HepG2 (cell line): ENCODE data around the gene ENG. TPM values are rescaled to one million over a fixed set of nuclear protein-coding genes. Genes with fewer than 3 reads are reported as not detected.

Experiments used
- AGO2 ChIP-seq: fragments of 200-400 bp; formaldehyde crosslinking; optimal IDR thresholded peaks from 2 replicates; pipeline ENCODE3; 2017; ENCODE audit warnings: mild to moderate bottlenecking, low read depth, low read length, moderate library complexity
- CSRNP2 ChIP-seq: sonication (generic); formaldehyde crosslinking; conservative IDR thresholded peaks from 2 replicates; pipeline ENCODE4 v1.8.0; 2022; ENCODE audit warnings: low read depth, missing genetic modification reagents
- JARID2 ChIP-seq: sonication (generic); formaldehyde crosslinking; IDR thresholded peaks from 2 replicates; pipeline ENCODE4 v1.8.1; 2023; ENCODE audit warnings: missing genetic modification reagents, inconsistent platforms; ENCODE audit not compliant: insufficient replicate concordance
- KLF6 ChIP-seq: IDR thresholded peaks from 2 replicates; pipeline ENCODE4 v1.8.0; 2016; ENCODE audit warnings: missing biosample characterization, missing genetic modification reagents
- MATR3 ChIP-seq: sonication (generic); formaldehyde crosslinking; IDR thresholded peaks from 2 replicates; pipeline ENCODE4 v1.4.0; 2020; ENCODE audit warnings: missing genetic modification reagents
- NCOA1 ChIP-seq: sonication (generic); formaldehyde crosslinking; IDR thresholded peaks from 2 replicates; pipeline ENCODE4 v1.9.0; 2021; ENCODE audit warnings: missing genetic modification reagents
- NFYC ChIP-seq: IDR thresholded peaks from 2 replicates; pipeline ENCODE4 v1.6.1; 2016; ENCODE audit warnings: missing genetic modification reagents, missing compliant biosample characterization
- POGZ ChIP-seq: sonication (generic); formaldehyde crosslinking; IDR thresholded peaks from 2 replicates; pipeline ENCODE4 v1.4.0; 2020; ENCODE audit warnings: mild to moderate bottlenecking, missing genetic modification reagents
- TBP ChIP-seq: sonication (generic); formaldehyde crosslinking; IDR thresholded peaks from 2 replicates; pipeline ENCODE4 v1.5.0; 2020; ENCODE audit warnings: missing genetic modification reagents
- ZBTB1 ChIP-seq: sonication (generic); formaldehyde crosslinking; IDR thresholded peaks from 2 replicates; pipeline ENCODE4 v1.4.0; 2020; ENCODE audit warnings: missing genetic modification reagents, borderline replicate concordance
- ZBTB39 ChIP-seq: sonication (generic); formaldehyde crosslinking; IDR thresholded peaks from 2 replicates; pipeline ENCODE4 v1.5.0; 2020; ENCODE audit warnings: missing genetic modification reagents
- ZBTB4 ChIP-seq: sonication (generic); formaldehyde crosslinking; IDR thresholded peaks from 2 replicates; pipeline ENCODE4 v1.4.0; 2020; ENCODE audit warnings: missing genetic modification reagents, mild to moderate bottlenecking, borderline replicate concordance
- ZFP36 ChIP-seq: fragments of 150-350 bp; IDR thresholded peaks from 2 replicates; pipeline ENCODE4 v1.6.1; 2018; ENCODE audit warnings: borderline replicate concordance, low read length, low read depth; ENCODE audit not compliant: partially characterized antibody
- ZNF3 ChIP-seq: IDR thresholded peaks from 2 replicates; pipeline ENCODE4 v1.7.0; 2017; ENCODE audit warnings: inconsistent platforms
- ZNF354B ChIP-seq: sonication (generic); formaldehyde crosslinking; IDR thresholded peaks from 2 replicates; pipeline ENCODE4 v1.8.0; 2022; ENCODE audit warnings: mild to moderate bottlenecking, missing genetic modification reagents
- ZNF619 ChIP-seq: sonication (generic); formaldehyde crosslinking; IDR thresholded peaks from 2 replicates; pipeline ENCODE4 v1.4.0; 2020; ENCODE audit warnings: mild to moderate bottlenecking, missing genetic modification reagents
- ZNF7 ChIP-seq: IDR thresholded peaks from 2 replicates; pipeline ENCODE4 v1.6.1; 2016; ENCODE audit warnings: missing biosample characterization, missing genetic modification reagents
- ZNF710 ChIP-seq: sonication (generic); formaldehyde crosslinking; IDR thresholded peaks from 2 replicates; pipeline ENCODE4 v1.5.0; 2020; ENCODE audit warnings: mild to moderate bottlenecking, missing genetic modification reagents, borderline replicate concordance
- ZNF850 ChIP-seq: sonication (generic); formaldehyde crosslinking; conservative IDR thresholded peaks from 2 replicates; pipeline ENCODE4 v1.9.0; 2021; ENCODE audit warnings: mild to moderate bottlenecking, missing genetic modification reagents
- ZNF891 ChIP-seq: sonication (generic); formaldehyde crosslinking; IDR thresholded peaks from 2 replicates; pipeline ENCODE4 v1.5.0; 2020; ENCODE audit warnings: mild to moderate bottlenecking, missing genetic modification reagents
- ZSCAN22 ChIP-seq: sonication (generic); formaldehyde crosslinking; IDR thresholded peaks from 2 replicates; pipeline ENCODE4 v1.4.0; 2020; ENCODE audit warnings: mild to moderate bottlenecking, missing genetic modification reagents
- polyA plus RNA-seq, 8 experiments: library from polyadenylated mRNA; depleted of rRNA in 3 of 8; stranded (reverse) in 7 of 8; unstranded in 1 of 8; fragments of >200 nt; fragmentation: Illumina TruSeq in 4 of 8; extraction: Trizol in 4 of 8; gene quantifications; 2 replicates each; pipeline versions ENCODE4 v1.2.1 to v1.2.3, GENCODE V29; 2011 to 2016; ENCODE audit warnings: low read depth in 4 of 8, missing spikeins in 1 of 8, mixed read lengths in 1 of 8; ENCODE audit not compliant: insufficient read depth in 1 of 8
- total RNA-seq, 5 experiments: library from RNA; depleted of rRNA; stranded (reverse); fragments of >200 nt; fragmentation: Illumina TruSeq; extraction: Trizol; gene quantifications; 2 replicates each; pipeline ENCODE4 v1.2.3, GENCODE V29; 2016; ENCODE audit warnings: low read depth in 1 of 5

Gene ENG
- total and polyA plus RNA-seq, 2 of the 13 experiments (the other 11 are each of a cell fraction or from before 2014, with no cell fraction given), result 0.02 to 1.1 TPM

GRCh38 chr9:127828262-127829031 is 26.0 kb downstream of the ENG start (continued):
- TF ChIP-seq ZBTB39 (CRISPR knock-in tag) (no peak), ZNF7 (CRISPR knock-in tag) (no peak), MATR3 (CRISPR knock-in tag) (no peak), ZNF619 (CRISPR knock-in tag) (no peak), ZFP36 (no peak), NFYC (CRISPR knock-in tag) (no peak), ZBTB1 (CRISPR knock-in tag) (no peak), ZNF891 (CRISPR knock-in tag) (peak; percentile 78; the same call in 1 of the 2 replicates), NCOA1 (CRISPR knock-in tag) (no peak), ZNF850 (CRISPR knock-in tag) (no peak), JARID2 (CRISPR knock-in tag) (no peak), KLF6 (no peak), CSRNP2 (CRISPR knock-in tag) (no peak), ZNF710 (CRISPR knock-in tag) (peak; percentile 69; the same call in 1 of the 2 replicates), ZNF3 (CRISPR knock-in tag) (no peak), TBP (CRISPR knock-in tag) (no peak), ZSCAN22 (CRISPR knock-in tag) (no peak), ZNF354B (CRISPR knock-in tag) (no peak), ZBTB4 (CRISPR knock-in tag) (no peak), POGZ (CRISPR knock-in tag) (0 out of 2 replicates have a peak, but pooled peaks have one; percentile 22), AGO2 (peak; percentile 27)
